HepG2 (cell line): ENCODE measurements around the gene SPRY1. TPM values are rescaled to one million over a fixed set of nuclear protein-coding genes. Genes with fewer than 3 reads are reported as not detected.

Source experiments
- ATAC-seq: fragments of 200-7000 bp; cut with Tn5 transposase; 3 replicates; pipeline ENCODE4 v1.9.1; 2020; ENCODE audit warnings: mild to moderate bottlenecking, moderate library complexity
- BruUV-seq: library from RNA; stranded (reverse); fragments of 400-500 nt; replicated peaks from 2 replicates; lab custom pipeline; 2021; lab: Mats Ljungman, UMichigan
- CTCF ChIA-PET: fragments of 300-600 bp; formaldehyde crosslinking; extraction: SDS; loops from one replicate; lab custom pipeline; 2021; ENCODE audit warnings: low total read pairs, inconsistent platforms, low intra/inter-chr PET ratio; lab: Yijun Ruan, JAX
- POLR2A ChIA-PET: fragments of 350-600 bp; sonication (Branson Sonifier 250); formaldehyde crosslinking; loops from one replicate; lab custom pipeline; 2020; ENCODE audit warnings: antibody characterized with exemption, inconsistent platforms; lab: Yijun Ruan, JAX
- DNase-seq: peaks from one replicate; pipeline ENCODE4 v3.0.0-alpha.2; 2015; ENCODE audit warnings: low spot score
- FAIRE-seq: peaks from 3 replicates; lab custom pipeline; 2011; peaks lifted over from hg19 to GRCh38; lab: Jason Lieb, UNC
- H2AFZ ChIP-seq: one replicate; pipeline ENCODE4 v1.6.1; 2011; ENCODE audit warnings: low read length, inconsistent platforms
- H3K27ac ChIP-seq: fragments of 300-600 bp; 3 replicates; pipeline ENCODE4 v1.8.0; 2011; ENCODE audit warnings: mixed run types, mild to moderate bottlenecking, mixed read lengths, low read length, inconsistent platforms; ENCODE audit not compliant: insufficient read depth; ENCODE audit errors: extremely low read length
- H3K27me3 ChIP-seq, 2 experiments: fragments of 200-600 bp in 1 of 2; 2 replicates in 1 of 2; 3 replicates in 1 of 2; pipeline versions ENCODE4 v1.6.0 to v1.8.0; 2011; ENCODE audit warnings: low read length in 2 of 2, mild to moderate bottlenecking in 2 of 2, moderate library complexity in 2 of 2, inconsistent platforms in 1 of 2; ENCODE audit not compliant: insufficient read depth in 2 of 2, control insufficient read depth in 1 of 2
- H3K36me3 ChIP-seq, 2 experiments: fragments of 200-600 bp in 1 of 2; replicated peaks in 1 of 2; 2 replicates in 1 of 2; 3 replicates in 1 of 2; pipeline versions ENCODE4 v1.5.1 to v1.8.0; 2011; ENCODE audit warnings: low read length in 2 of 2, inconsistent platforms in 1 of 2; ENCODE audit not compliant: insufficient read depth in 2 of 2, control insufficient read depth in 1 of 2
- H3K4me1 ChIP-seq: 2 replicates; pipeline ENCODE4 v1.5.1; 2012; ENCODE audit warnings: low read length, inconsistent platforms; ENCODE audit not compliant: insufficient read depth
- H3K4me2 ChIP-seq: 2 replicates; pipeline ENCODE4 v1.6.0; 2011; ENCODE audit warnings: low read depth, low read length, inconsistent platforms
- H3K4me3 ChIP-seq, 3 experiments: fragments of 200-600 bp in 1 of 3; sonication (generic), shearing (Covaris generic) in 1 of 3; replicated peaks in 1 of 3; 2 replicates each; pipeline ENCODE4 v1.5.1; 2011 to 2016; ENCODE audit warnings: low read length in 3 of 3, inconsistent platforms in 2 of 3, low read depth in 2 of 3, mild to moderate bottlenecking in 2 of 3, control low read depth in 1 of 3, mixed read lengths in 1 of 3; ENCODE audit not compliant: insufficient read depth in 1 of 3
- H3K79me2 ChIP-seq: one replicate; pipeline ENCODE4 v1.6.1; 2011; ENCODE audit warnings: low read length, inconsistent platforms; ENCODE audit not compliant: insufficient read depth
- H3K9ac ChIP-seq: 2 replicates; pipeline ENCODE4 v1.6.0; 2011; ENCODE audit warnings: mild to moderate bottlenecking, low read depth, low read length, inconsistent platforms; ENCODE audit not compliant: insufficient read depth
- H3K9me3 ChIP-seq: 2 replicates; pipeline ENCODE4 v1.5.1; 2012; ENCODE audit warnings: mild to moderate bottlenecking, low read length
- H4K20me1 ChIP-seq: 2 replicates; pipeline ENCODE4 v1.6.0; 2011; ENCODE audit warnings: inconsistent platforms, mild to moderate bottlenecking, low read length, moderate library complexity; ENCODE audit not compliant: insufficient read depth
- ARNTL ChIP-seq: sonication (generic); formaldehyde crosslinking; IDR thresholded peaks from 2 replicates; pipeline ENCODE4 v1.4.0; 2020; ENCODE audit warnings: mild to moderate bottlenecking, missing genetic modification reagents
- FUBP1 ChIP-seq: sonication (generic); formaldehyde crosslinking; IDR thresholded peaks from 2 replicates; pipeline ENCODE4 v1.5.1; 2020; ENCODE audit warnings: missing genetic modification reagents, mild to moderate bottlenecking, borderline replicate concordance
- MTA3 ChIP-seq: sonication (generic); formaldehyde crosslinking; IDR thresholded peaks from 2 replicates; pipeline ENCODE4 v1.4.0; 2020; ENCODE audit warnings: missing genetic modification reagents
- ZFP1 ChIP-seq: IDR thresholded peaks from 2 replicates; pipeline ENCODE4 v1.6.1; 2016
- ZKSCAN1 ChIP-seq: fragments of 150-350 bp; IDR thresholded peaks from 2 replicates; pipeline ENCODE4 v1.6.1; 2014; ENCODE audit warnings: low read length
- ZNF563 ChIP-seq: sonication (generic); formaldehyde crosslinking; IDR thresholded peaks from 2 replicates; pipeline ENCODE4 v1.8.0; 2022; ENCODE audit warnings: mild to moderate bottlenecking, moderate library complexity, missing genetic modification reagents
- WGBS: methylation state at CpG from one replicate; pipeline ENCODE4 v1.1.6; 2017; ENCODE audit warnings: low lambda C conversion rate; 5-methylcytosine and 5-hydroxymethylcytosine counted together
- in situ Hi-C: cut with HindIII; loops from 2 replicates; pipeline ENCODE4 v1.10.0; 2017; ENCODE audit warnings: low pct_unique_long_range_greater_than_20kb; ENCODE audit not compliant: extremely low pct_ligation_motif_present
- intact Hi-C: fragments of 100-400 bp; cut with micrococcal nuclease; formaldehyde crosslinking; loops from one replicate; pipeline ENCODE4 v1.10.0; 2022; ENCODE audit not compliant: unreplicated experiment
- polyA plus RNA-seq, 8 experiments: library from polyadenylated mRNA; depleted of rRNA in 3 of 8; stranded (reverse) in 7 of 8; unstranded in 1 of 8; fragments of >200 nt; fragmentation: Illumina TruSeq in 4 of 8; extraction: Trizol in 4 of 8; gene quantifications; 2 replicates each; pipeline versions ENCODE4 v1.2.1 to v1.2.3, GENCODE V29; 2011 to 2016; ENCODE audit warnings: low read depth in 4 of 8, missing spikeins in 1 of 8, mixed read lengths in 1 of 8; ENCODE audit not compliant: insufficient read depth in 1 of 8
- total RNA-seq, 5 experiments: library from RNA; depleted of rRNA; stranded (reverse); fragments of >200 nt; fragmentation: Illumina TruSeq; extraction: Trizol; gene quantifications; 2 replicates each; pipeline ENCODE4 v1.2.3, GENCODE V29; 2016; ENCODE audit warnings: low read depth in 1 of 5
- TF ChIP-seq, protein P1 (sequence below): sonication (generic); formaldehyde crosslinking; IDR thresholded peaks from 2 replicates; pipeline ENCODE4 v1.9.0; 2021; ENCODE audit warnings: missing genetic modification reagents, mild to moderate bottlenecking, borderline replicate concordance

The SPRY1 gene
- total and polyA plus RNA-seq, 2 of the 13 experiments (the other 11 are each of a cell fraction or from before 2014, with no cell fraction given) = 24.7 to 33.4 TPM

DNA sequence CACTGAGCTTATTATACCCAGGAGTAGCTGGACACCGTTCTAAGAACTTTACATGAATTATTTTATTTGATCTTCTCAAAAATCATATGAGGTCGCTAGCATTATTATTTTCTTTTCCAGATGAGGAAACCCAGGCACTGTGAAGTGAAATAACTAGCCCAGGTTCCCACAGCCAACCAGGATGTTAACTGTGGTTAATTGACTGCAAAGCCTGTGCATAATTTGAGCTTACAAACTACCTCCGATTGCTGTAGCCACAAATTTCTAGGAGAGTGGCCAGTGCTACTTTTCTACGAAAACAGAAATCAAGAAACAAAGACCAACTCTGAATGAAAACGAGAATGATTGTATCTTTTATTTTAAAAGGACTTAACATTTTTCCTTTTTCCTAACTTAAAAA lies 27.2 kb downstream of the SPRY1 start:
- BruUV-seq = no TSS peak
- in situ Hi-C loops (no loop called here), intact Hi-C loops (no loop called here)
- no peak for DNase-seq
- Histone ChIP-seq H4K20me1 (no peaks in the 10 kb centered on the region), H3K9ac (no peak overlapping the region), H2AFZ (no peak overlapping the region), H3K27ac (no peak overlapping the region), H3K4me3 (no peak overlapping the region), H3K9me3 (peaks cover 6% of the 10 kb centered on the region; the same call in 1 of the 2 replicates), H3K4me1 (peaks cover 30% of the 10 kb centered on the region), H3K79me2 (no peaks in the 10 kb centered on the region), H3K27me3 (no peaks in the 10 kb centered on the region), H3K4me2 (no peak overlapping the region), H3K36me3 (no peaks in the 10 kb centered on the region)
- CTCF ChIA-PET = no interaction called here
- 90% methylated on average over 5 of the region's 5 CpGs for WGBS
- POLR2A ChIA-PET = no interaction called here
- ATAC-seq = no peak
- no peak for FAIRE-seq
- TF ChIP-seq ARNTL (no peak), FUBP1 (CRISPR knock-in tag) (no peak), MTA3 (CRISPR knock-in tag) (no peak), ZKSCAN1 (no peak), ZFP1 (no peak), ZNF563 (CRISPR knock-in tag) (no peak)
- TF ChIP-seq, protein P1, sequence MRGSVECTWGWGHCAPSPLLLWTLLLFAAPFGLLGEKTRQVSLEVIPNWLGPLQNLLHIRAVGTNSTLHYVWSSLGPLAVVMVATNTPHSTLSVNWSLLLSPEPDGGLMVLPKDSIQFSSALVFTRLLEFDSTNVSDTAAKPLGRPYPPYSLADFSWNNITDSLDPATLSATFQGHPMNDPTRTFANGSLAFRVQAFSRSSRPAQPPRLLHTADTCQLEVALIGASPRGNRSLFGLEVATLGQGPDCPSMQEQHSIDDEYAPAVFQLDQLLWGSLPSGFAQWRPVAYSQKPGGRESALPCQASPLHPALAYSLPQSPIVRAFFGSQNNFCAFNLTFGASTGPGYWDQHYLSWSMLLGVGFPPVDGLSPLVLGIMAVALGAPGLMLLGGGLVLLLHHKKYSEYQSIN (CRISPR knock-in tag) = no peak
